COLO668 (cell line): ENCODE measurements around the gene FAHD2A.
"Not testable (repeated sequence)": the region's sequence is repeated elsewhere in the genome, so short reads cannot be mapped to it uniquely, and the experiment has no call there.

Experiments
- DNase-seq: peaks from one replicate; lab custom pipeline; 2025; ENCODE audit not compliant: unreplicated experiment; lab: John Stamatoyannopoulos, UW

The FAHD2A gene

DNA sequence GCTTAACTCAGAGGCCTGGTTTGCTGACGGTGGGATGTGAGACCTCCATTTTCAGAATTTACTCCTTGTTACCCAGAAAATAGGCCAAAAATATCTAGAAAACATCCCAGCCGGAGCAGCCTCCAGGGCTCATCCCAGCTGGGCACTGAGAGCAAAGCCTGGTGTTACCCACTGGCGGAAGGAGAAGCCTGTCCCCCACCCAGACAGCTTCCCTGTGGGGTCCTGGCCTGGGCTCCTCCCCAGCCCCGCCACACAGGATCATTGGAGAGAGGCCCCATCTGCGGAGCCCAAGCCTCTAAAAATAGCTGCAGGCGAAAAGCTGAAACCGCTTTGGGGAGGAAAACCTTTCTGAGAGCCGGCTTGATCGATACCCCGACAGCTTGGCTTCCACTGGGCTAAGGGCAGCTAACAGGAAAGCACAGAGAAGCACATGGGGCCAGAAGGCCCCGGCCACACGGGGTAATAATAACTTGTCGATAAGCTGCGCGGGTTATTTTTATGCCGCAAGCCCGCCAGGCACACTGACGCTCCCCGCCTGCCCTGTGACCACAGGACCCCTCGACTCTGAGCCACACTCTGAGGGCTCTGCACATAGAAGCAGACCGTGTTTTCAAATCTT is 26.9 kb upstream of the FAHD2A start:
- DNase-seq: no peak

DNA sequence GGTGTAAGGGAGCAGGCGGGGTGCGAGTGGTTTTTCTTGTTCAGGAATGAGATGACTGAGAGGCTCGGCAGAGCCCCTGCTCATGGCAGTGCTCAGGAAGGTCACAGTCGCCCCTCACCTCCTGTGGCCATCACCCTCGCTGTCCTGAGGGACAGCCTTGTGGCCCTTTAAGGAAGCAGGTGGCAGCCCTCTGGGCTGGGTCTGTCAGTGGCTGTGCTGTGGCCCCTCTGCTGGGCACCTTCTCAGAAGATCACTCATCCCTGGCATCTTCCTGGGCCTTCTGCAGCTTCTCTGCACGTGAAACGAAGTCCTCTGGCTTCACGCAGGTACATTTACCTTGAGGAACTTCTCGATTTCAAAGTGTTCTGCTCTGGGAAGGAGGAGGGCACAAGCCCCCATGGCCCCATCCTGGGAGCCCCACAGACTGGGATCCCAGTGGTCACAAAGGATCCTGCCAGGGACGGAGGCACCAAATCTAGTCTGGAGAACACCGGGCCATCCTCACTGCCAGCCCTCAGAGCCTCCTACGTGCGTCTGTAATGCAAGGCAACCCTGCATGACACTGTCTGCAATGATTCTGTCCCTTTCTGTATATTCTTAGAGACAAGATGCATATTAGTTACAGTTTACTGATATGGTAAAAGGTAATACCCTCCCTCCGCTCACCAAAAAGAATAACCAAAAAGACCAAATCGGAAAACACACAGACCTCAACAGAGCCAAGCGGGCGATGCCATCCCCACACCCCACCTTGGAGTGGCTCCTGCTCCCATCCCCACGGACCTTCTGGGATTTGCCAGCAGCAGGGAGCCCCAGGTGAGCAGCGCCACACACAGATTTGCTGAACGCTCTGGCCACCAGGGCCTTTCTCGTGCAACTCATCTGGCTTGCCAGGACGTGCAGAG is 25.9 kb upstream of the FAHD2A start:
- no peak for DNase-seq

DNA sequence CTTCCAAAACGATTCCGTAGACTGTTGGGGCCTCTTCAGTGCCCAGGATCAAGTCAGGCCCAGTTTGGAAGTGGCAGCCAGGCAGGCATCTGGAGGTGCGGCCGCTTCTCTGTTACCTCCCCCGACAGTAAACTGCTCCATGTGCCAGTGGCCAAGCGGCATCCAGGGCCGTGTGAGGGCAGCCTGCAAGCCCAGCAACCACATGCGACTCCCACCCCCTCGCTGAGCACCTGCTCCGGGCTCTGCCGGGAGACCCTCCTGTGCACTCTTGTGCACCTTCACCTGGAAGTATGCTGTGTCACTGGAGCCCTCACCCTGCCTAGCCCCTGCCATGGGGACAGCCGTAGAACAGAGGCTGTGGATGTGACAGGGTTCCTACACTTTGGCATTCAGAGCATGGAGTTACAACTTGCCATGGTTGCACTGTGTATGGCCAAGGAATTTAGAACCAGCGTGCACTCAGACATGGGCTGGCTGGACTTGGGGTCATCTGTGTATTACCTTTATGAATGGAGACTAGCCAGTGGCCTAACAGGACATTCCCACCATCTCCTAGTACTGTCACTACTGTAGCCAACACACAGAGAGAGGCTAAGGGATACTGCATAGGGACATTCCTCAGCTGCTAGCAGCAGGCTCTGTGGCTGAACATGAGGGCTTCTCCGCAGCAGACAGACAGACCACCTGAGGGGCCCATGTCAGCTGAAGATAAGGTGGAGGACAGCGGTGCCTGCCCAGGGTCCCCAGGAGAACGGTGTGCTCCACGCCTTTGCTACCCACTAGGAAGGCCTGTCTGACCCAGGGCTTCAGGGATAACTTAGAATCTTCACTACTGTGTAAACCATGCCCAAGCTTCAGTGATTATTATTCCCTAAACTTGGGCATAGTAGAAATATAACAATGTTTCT is 25.0 kb upstream of the FAHD2A start:
- DNase-seq: no peak

DNA sequence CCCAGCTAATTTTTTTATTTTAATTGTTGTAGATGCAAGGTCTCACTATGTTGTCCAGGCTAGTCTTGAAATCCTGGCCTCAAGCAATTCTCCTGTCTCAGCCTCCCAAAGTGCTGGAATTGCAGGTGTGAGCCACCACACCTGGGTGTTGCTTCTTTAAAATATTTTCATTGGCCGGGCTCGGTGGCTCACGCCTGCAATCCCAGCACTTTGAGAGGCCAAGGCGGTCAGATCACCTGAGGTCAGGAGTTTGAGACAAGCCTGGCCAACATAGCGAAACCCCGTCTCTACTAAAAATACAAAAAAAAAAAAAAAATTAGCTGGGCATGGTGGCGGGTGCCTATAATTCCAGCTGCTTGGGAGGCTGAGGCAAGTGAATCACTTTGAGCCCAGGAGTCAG is 24.2 kb upstream of the FAHD2A start:
- DNase-seq: not testable (repeated sequence)

DNA sequence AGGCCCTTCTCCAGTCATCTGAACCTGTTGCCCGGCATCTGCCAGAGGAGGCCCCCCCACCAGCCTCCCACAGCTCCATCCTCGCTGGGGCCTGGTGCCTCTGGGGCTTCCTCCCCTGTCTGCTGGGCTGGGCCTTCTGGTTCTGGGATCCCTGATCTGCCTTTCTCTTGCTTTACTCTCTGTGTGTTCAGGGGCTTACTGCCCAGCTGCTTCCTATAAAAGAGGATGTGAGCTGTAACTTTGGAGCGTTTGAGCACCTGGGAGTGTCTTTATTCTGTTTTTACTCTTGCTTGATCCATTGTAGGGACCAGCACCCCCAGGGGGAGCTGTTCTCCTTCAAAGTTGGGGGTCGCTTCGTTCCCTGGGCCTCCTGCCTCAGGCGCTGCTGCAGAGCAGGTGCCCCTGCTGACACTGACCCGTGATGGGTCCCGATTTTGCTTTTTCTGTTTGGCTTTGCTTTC is 23.1 kb upstream of the FAHD2A start:
- no peak for DNase-seq

DNA sequence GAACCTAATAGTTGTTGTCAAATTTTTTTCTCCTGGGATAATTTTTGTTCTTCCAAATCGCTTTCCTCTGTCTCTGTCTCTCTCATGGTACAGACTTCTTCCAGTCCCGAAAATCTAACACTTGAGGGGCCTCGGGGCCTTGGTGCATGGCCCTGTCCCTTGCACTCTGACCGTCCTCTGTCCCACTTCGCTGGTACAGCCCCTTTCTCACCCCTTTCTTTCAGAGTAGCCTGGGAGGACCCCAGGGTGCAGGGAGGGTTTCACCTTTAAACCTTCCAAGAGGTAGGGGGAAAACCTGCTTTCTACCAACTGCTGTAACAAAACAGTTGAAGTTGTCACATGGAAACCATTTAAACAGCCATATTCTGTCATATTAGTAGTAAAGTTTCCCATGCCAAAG is 22.2 kb upstream of the FAHD2A start:
- no peak for DNase-seq

DNA sequence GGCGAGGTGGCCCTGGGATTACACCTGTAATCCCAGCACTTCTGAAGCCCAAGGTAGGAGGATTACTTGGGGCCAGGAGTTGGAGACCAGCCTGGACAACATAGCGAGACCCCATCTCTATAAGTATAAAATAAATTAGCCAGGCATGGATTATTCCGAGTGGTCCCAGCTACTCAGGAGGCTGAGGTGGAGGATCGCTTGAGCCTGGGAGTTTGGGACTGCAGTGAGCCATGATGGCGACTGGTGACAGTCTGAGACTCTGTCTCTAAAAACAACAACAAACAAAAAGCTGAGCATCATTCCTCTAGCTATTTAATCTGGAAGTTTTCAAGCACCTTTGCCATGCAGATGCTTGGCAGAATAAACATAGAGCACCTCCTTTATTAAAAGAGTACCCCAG is 21.8 kb upstream of the FAHD2A start:
- no peak for DNase-seq

DNA sequence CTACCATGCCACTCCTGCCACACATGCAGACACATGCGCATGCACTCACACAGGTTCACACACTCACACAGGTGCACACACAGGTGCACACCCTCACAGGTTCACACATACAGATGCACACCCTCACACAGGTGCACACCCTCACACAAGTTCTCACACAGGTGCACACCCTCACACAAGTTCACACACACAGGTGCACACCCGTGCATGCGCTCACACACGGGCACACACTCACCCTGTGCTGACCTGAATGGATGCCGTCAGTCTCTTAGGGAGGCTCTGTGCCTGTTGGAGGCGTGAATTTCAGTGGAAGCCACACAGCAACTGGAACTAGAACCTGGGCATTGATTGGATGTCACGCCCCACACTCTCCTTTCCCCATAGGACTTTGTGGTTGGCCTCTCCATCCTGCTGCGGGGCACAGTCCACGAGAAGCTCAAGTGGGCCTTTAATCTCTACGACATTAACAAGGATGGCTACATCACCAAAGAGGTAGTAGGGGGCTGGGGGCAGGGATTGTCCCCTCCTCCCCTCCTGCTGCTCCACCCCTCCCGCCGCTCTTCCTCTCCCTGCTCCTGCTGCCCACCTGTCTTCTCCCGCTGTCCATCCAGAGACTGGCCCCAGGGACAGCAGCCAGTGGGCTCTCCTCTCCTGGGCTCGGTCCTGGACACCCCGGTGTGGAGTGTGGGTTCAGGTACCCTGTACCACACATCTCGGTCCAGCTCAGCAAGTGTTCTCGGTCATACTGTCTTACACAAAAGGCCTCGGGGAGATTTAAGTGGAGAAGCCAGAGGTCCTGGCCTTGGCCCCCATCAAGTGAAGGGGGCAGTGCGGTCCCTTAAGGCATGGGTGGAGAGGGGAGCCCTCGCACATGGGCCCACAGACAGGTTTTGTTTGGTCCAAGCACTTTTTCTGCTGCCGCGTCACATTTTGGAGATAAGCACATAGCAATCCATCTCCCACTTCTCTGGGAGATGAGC is 21.0 kb upstream of the FAHD2A start:
- DNase-seq: no peak

DNA sequence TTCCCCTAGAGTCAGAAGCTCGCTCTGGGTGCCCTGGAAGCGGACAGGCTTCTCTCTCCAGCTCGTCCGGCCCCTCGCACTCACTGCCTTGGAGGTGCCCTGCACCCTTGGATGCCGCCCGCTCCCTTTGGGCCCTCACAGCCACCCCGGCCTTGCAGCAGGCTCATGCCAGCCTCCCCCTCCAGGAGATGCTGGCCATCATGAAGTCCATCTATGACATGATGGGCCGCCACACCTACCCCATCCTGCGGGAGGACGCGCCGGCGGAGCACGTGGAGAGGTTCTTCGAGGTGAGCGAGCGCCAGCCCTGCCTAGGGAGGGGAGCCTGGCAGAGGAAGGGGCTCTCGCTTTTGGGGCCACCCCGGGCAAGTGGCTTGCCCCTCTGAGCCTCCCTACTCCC is 20.3 kb upstream of the FAHD2A start:
- DNase-seq: no peak

DNA sequence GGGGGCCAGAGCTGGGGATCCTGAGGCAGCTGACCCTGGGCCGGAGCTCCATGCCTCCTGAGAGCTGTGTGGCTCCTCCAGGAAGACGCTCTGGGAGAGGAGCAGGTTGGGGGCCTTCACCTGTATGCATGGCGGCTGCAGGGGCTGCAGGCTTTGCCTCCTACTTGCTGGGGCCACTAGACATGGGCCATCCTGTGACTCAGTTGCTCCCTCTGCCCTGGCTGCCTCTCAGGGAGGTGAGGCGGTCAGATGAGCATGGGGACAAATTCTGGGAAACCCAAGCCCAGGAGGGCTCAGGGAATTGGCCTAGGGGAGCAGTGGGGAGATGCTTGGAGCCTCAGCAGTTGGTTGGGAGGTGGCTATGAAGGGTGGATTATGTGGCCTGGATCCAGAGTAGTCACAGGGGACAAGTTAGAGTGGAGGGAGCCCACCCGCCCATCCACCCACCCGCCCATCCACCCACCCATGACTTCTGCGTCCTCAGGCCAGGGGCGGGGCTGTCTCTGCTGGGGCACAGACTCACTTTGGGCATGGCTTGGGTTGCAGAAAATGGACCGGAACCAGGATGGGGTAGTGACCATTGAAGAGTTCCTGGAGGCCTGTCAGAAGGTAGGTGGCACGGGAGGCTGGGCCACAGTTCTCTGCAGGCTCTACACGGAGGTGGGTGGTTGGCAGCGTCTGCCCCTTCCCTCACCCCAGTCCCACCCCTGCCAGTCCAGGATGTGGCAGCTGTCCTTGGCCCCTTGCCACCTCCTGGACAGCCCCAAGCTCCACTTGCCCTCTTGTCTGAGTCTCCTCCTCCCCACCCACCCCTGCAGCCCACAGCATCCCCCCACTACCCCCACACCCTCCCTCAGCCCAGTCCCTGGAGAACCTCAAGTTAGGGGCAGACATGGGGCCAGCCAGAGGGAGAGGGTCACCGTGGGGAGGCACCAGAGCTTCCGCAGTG is 19.5 kb upstream of the FAHD2A start:
- DNase-seq: no peak

DNA sequence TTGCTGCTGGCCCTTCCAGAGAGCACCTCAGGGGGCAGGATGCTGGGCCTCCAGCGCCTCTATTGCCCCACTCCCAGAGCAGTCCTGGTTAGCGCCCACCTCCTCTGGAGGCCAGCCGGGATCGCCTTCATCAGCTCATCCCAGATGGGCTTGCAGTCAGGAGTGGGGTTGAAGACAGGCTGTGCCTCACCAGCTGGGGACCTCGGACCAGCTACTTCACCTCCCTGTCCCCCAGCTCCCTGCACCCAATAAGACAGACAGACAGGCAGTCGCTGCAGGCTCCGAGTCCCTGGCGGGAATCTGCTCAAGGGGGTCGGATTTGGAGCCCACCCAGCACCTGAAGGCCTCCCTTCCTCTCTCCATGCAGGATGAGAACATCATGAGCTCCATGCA is 18.9 kb upstream of the FAHD2A start:
- DNase-seq: no peak

DNA sequence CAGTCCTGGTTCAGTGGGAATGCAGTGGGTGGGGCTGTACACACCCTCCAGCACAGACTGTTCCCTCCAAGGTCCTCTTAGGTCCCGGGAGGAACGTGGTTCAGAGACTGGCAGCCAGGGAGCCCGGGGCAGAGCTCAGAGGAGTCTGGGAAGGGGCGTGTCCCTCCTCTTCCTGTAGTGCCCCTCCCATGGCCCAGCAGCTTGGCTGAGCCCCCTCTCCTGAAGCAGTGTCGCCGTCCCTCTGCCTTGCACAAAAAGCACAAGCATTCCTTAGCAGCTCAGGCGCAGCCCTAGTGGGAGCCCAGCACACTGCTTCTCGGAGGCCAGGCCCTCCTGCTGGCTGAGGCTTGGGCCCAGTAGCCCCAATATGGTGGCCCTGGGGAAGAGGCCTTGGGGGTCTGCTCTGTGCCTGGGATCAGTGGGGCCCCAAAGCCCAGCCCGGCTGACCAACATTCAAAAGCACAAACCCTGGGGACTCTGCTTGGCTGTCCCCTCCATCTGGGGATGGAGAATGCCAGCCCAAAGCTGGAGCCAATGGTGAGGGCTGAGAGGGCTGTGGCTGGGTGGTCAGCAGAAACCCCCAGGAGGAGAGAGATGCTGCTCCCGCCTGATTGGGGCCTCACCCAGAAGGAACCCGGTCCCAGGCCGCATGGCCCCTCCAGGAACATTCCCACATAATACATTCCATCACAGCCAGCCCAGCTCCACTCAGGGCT is 17.5 kb upstream of the FAHD2A start:
- no peak for DNase-seq

DNA sequence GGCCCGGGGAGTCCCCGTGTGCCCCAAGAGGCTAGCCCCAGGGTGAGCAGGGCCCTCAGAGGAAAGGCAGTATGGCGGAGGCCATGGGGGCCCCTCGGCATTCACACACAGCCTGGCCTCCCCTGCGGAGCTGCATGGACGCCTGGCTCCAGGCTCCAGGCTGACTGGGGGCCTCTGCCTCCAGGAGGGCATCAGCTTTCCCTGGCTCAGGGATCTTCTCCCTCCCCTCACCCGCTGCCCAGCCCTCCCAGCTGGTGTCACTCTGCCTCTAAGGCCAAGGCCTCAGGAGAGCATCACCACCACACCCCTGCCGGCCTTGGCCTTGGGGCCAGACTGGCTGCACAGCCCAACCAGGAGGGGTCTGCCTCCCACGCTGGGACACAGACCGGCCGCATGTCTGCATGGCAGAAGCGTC is 16.9 kb upstream of the FAHD2A start:
- no peak for DNase-seq

DNA sequence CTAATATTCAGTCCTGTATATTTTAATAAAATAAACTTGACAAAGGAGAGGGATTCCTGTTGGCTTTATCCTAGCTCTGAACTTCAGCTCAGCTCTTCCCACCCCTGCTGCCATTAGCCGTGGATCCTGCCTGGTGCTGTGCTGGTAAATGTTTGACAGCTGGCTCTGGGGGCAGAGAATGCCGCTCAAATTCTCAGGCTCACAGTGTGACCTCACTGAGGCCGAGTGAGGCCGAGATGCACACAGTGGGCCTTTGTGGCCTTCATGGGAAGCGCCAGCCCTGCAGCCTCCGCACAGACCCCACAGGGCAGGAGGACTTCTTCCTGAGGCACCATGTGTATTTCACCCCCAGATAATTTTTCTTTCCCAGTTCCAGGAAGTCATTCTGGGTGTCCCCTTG is 16.5 kb upstream of the FAHD2A start:
- no peak for DNase-seq

DNA sequence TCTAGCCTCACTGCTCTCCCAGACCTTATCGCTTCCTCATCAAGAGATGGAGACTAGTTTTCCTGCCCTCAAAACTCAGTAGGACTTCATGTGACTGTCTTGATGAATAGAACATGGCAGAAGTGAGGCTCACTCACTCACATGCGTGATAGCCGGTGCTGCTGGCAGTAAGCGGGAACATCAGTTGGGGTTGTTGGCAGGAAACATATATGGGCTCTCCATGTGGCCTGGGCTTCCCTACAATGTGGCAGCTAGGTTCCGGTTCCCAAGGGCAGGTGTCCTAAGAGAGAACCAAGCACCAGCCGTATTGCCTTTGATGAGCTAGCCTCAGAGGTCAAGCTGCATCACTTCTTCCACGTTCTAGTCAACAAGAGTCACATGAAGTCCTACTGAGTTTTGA is 15.2 kb upstream of the FAHD2A start:
- no peak for DNase-seq

DNA sequence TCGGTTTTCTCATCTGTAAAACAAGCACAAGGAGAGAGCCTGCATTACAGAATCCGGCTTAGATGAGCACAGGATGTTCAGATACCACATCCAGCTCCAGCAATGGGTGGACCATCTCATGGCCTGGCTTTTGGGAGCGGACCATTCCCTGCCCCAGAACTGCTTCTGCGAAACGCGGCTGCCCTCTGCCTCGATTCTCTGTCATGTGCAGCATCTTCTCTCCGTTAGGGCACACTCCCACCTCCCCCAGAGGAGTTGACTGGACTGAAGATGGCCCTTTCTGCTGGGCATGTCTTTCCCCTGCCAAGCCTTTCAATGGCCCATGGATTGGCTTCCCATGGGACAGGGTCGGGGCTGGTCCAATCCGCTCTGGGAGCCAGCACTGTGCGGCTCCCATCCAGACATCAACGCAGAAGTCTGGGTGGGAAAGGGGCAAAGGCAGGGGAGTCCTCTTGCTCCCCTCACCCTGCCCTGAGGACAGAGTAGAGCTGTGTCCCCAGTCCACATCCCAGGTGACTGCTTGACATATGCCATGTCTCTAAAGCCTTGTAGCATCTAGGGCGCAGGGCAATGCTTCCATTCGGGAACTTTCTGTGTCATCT is 14.3 kb upstream of the FAHD2A start:
- no peak for DNase-seq

DNA sequence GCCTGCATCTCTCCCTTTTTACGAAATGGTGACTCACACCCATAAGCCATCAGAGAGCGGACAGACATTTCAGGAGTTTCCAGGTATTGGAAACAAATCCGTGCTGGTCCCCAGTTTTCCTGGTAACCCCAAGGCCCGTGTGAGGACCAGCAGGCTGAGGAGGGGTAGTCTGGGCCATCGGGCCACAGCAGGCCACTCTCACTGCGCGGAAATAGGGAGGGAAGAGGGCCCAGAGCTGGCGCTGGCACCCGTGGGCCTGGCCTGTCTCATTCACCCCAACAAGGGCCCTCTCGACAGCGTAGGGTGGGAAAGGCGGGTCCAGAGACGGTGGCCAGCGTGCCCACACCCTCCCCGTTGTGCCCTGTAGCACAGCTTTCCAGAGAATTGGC is 13.7 kb upstream of the FAHD2A start:
- no peak for DNase-seq
